Lower lobe of right lung (tissue), 2 donors: Measurements from ENCODE around the gene ZNRF1. TPM values are rescaled to one million over a fixed set of nuclear protein-coding genes. Genes with fewer than 3 reads are reported as not detected.

Experiments used
- ATAC-seq, 2 donors: fragments of 200-7000 bp; cut with Tn5 transposase; one replicate each; pipeline ENCODE4 v1.9.1; 2020 to 2022; ENCODE audit warnings: mild to moderate bottlenecking in 2 of 2, moderate library complexity in 2 of 2
- DNase-seq: peaks from one replicate; pipeline ENCODE4 v3.0.0-alpha.2; 2020
- H3K27ac ChIP-seq: fragments of 200-600 bp; one replicate; pipeline ENCODE4 v1.8.0; 2022
- H3K27me3 ChIP-seq: fragments of 200-600 bp; one replicate; pipeline ENCODE4 v1.8.0; 2022; ENCODE audit warnings: low read depth
- H3K36me3 ChIP-seq: fragments of 200-600 bp; one replicate; pipeline ENCODE4 v1.8.0; 2022; ENCODE audit warnings: mild to moderate bottlenecking
- H3K4me1 ChIP-seq: fragments of 200-600 bp; one replicate; pipeline ENCODE4 v1.8.0; 2022
- H3K4me3 ChIP-seq: fragments of 200-600 bp; one replicate; pipeline ENCODE4 v1.8.0; 2022; ENCODE audit warnings: mild to moderate bottlenecking
- H3K9me3 ChIP-seq: fragments of 200-600 bp; one replicate; pipeline ENCODE4 v1.8.0; 2022
- CTCF ChIP-seq: fragments of 200-600 bp; IDR thresholded peaks from one replicate; pipeline ENCODE4 v1.8.0; 2022; ENCODE audit warnings: antibody characterized with exemption, mild to moderate bottlenecking
- intact Hi-C: fragments of 100-400 bp; cut with DNase I; formaldehyde crosslinking; loops from one replicate; pipeline ENCODE4 v1.11.0; 2022
- total RNA-seq: library from RNA; stranded (reverse); fragmentation: NEBNext Ultra II Directional; extraction: Animal tissue kit (Norgen Biotek cat#: 25700); gene quantifications from one replicate; pipeline ENCODE4 v1.2.1, GENCODE V29; 2021
- donor health status: DM: no; HTN: yes; CAD: no; lungs with severe emphysema.

The ZNRF1 gene
- total RNA-seq, 1 donor from 2014 or later, result 23.5 TPM

GRCh38 chr16:75072239-75072947 lies 73.6 kb downstream of the ZNRF1 start:
- ATAC-seq, result no peak

GRCh38 chr16:75073545-75074303 lies 74.9 kb downstream of the ZNRF1 start:
- Histone ChIP-seq H3K4me1 (peaks cover 24% of the 10 kb centered on the region), H3K27ac (no peak overlapping the region), H3K9me3 (no peaks in the 10 kb centered on the region), H3K36me3 (no peaks in the 10 kb centered on the region), H3K4me3 (no peak overlapping the region), H3K27me3 (no peaks in the 10 kb centered on the region)
- intact Hi-C loops, result no loop called here
- DNase-seq, result no peak
- TF ChIP-seq CTCF, result no peak
- no peak for ATAC-seq

More at GRCh38 chr16:75072239-75072947, 73.6 kb downstream of the ZNRF1 start:
- no peak for TF ChIP-seq CTCF
- Histone ChIP-seq H3K27me3 (no peaks in the 10 kb centered on the region), H3K27ac (no peak overlapping the region), H3K9me3 (no peaks in the 10 kb centered on the region), H3K4me3 (no peak overlapping the region), H3K36me3 (no peaks in the 10 kb centered on the region), H3K4me1 (peaks cover 29% of the 10 kb centered on the region)
- DNase-seq, result no peak
- intact Hi-C loops, result no loop called here

DNA sequence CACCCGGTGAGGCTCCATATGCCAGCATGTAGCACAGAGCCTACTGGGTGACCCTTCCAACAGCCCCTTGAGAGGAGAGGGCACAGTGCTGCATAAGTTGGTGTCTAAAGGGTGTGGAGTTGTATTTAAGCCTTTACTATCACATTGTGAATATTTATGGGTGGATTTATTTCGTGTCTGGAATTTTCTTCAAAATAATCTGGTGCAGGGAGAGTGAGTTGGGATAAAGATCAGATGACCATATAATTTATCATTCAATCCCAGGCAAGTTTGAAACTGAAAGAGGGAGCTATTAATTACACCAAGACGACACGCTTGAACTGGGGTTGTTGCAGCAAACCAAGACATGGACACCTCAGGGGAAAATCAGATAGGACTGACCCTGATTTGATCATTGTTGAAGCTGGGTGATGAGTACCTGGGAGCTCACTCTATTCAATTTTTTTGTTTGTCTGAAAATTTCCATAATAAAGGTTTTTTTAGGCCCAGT lies 75.5 kb downstream of the ZNRF1 start:
- Histone ChIP-seq H3K4me3 (no peak overlapping the region), H3K27ac (no peak overlapping the region), H3K9me3 (no peaks in the 10 kb centered on the region), H3K4me1 (peaks cover 24% of the 10 kb centered on the region), H3K27me3 (no peaks in the 10 kb centered on the region), H3K36me3 (no peaks in the 10 kb centered on the region)
- no peak for DNase-seq
- TF ChIP-seq CTCF, result no peak
- no peak for ATAC-seq
- intact Hi-C loops, result no loop called here

GRCh38 chr16:75074920-75075687 lies 76.3 kb downstream of the ZNRF1 start:
- Histone ChIP-seq H3K27me3 (no peaks in the 10 kb centered on the region), H3K4me3 (no peak overlapping the region), H3K9me3 (no peaks in the 10 kb centered on the region), H3K27ac (peak overlapping the region; percentile 46), H3K4me1 (peaks cover 24% of the 10 kb centered on the region), H3K36me3 (no peaks in the 10 kb centered on the region)
- intact Hi-C loops, result no loop called here
- ATAC-seq, result peak; percentile 80 to 89
- TF ChIP-seq CTCF, result no peak
- DNase-seq, result no peak

DNA sequence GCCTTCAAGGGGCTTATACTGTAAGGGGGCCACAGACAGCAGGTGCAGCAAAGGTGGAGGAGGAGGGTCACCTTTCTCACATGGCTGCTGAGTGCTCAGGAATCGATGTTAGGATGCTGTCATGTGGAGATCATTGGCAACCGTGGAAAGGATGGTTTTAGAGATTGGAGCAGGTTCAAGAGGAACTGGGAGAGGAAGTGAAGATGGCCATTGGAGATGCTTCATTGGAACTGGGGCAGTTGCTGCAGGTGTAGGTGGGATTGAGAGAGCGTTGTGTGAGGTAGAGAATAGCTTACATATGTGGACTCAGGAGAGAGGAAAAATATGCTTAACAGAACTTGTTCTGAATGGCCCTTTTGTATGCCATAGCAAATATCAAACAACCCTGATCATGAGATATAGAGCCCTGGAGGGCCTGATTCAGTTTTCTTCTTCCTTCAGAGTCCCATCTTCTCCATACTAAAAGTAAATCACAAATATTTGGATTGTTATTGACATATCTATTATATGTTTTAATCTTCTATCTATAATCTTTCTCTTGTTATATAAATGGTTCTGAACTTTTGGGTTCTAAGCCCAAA lies 77.0 kb downstream of the ZNRF1 start:
- H3K4me1 ChIP-seq, result peaks cover 24% of the 10 kb centered on the region
- no peak overlapping the region for H3K4me3 ChIP-seq
- no peaks in the 10 kb centered on the region for H3K27me3 ChIP-seq
- intact Hi-C loops, result no loop called here
- no peaks in the 10 kb centered on the region for H3K36me3 ChIP-seq
- H3K27ac ChIP-seq, result peak overlapping the region; percentile 46
- TF ChIP-seq CTCF, result no peak
- ATAC-seq (no peak), DNase-seq (no peak)
- no peaks in the 10 kb centered on the region for H3K9me3 ChIP-seq
